ENCODE results near the gene SOWAHC.

The SOWAHC gene

GRCh38 chr2:109647636-109648035 is 33.5 kb downstream of the SOWAHC start:
- DNase-seq, result no peak

- DNase-seq, result no peak
Measured at GRCh38 chr2:109648041-109648527, 33.9 kb downstream of the SOWAHC start.

- DNase-seq, result no peak
Measured at GRCh38 chr2:109649736-109650695, 35.9 kb downstream of the SOWAHC start.

GRCh38 chr2:109654326-109655050 is 40.3 kb downstream of the SOWAHC start:
- DNase-seq, result no peak

GRCh38 chr2:109655287-109655686 is 41.1 kb downstream of the SOWAHC start:
- DNase-seq, result no peak

GRCh38 chr2:109659396-109660045 is 45.4 kb downstream of the SOWAHC start:
- DNase-seq, result no peak

GRCh38 chr2:109660046-109660860 is 46.1 kb downstream of the SOWAHC start:
- DNase-seq, result no peak

- no peak for DNase-seq
Measured at GRCh38 chr2:109662889-109663288, 48.7 kb downstream of the SOWAHC start.

- DNase-seq, result peak; percentile 79
Measured at GRCh38 chr2:109663721-109664120, 49.6 kb downstream of the SOWAHC start.

- DNase-seq, result no peak
Measured at GRCh38 chr2:109666466-109666865, 52.3 kb downstream of the SOWAHC start.

All from femur (tissue), 1 donor.